ENCODE measurements around the gene NFIB.

DNA sequence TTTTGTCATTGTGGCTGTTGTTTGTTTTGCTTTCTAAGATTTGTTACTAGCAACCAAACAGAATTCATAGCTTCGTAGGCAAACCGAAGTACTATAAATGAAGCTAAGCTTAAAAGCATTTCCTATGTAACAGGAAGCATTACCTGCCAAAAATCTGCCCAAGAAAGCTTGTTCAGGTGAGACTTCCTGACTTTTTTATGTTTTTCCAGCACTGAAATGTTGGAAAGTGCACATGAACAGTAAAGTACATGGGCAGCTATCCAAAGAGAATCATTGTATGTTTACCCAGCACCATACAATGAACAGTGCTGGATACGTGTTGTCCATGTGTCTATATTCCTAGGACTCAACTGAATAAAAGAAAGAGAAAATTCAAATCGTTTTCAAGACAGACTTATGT is 247.1 kb downstream of the NFIB start:
- TF ChIP-seq, protein P1, sequence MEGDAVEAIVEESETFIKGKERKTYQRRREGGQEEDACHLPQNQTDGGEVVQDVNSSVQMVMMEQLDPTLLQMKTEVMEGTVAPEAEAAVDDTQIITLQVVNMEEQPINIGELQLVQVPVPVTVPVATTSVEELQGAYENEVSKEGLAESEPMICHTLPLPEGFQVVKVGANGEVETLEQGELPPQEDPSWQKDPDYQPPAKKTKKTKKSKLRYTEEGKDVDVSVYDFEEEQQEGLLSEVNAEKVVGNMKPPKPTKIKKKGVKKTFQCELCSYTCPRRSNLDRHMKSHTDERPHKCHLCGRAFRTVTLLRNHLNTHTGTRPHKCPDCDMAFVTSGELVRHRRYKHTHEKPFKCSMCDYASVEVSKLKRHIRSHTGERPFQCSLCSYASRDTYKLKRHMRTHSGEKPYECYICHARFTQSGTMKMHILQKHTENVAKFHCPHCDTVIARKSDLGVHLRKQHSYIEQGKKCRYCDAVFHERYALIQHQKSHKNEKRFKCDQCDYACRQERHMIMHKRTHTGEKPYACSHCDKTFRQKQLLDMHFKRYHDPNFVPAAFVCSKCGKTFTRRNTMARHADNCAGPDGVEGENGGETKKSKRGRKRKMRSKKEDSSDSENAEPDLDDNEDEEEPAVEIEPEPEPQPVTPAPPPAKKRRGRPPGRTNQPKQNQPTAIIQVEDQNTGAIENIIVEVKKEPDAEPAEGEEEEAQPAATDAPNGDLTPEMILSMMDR (IDR thresholded peaks at IDR 0.05; ENCODE audit: extremely low read depth in 1 of 2, insufficient read depth in 1 of 2, low read depth in 1 of 2, low read length in 2 of 2): no peak
- TF ChIP-seq POLR2AphosphoS5 (IDR thresholded peaks at IDR 0.05; ENCODE audit: insufficient read depth, low read depth, low read length) (no peak), POLR2A (IDR thresholded peaks at IDR 0.05; ENCODE audit: low read depth, low read length) (no peak), JUN (IDR thresholded peaks at IDR 0.05; ENCODE audit: borderline replicate concordance, insufficient read depth, insufficient read length, low read depth) (no peak), MYC (IDR thresholded peaks at IDR 0.05; ENCODE audit: low read depth, low read length) (no peak), EZH2 (IDR thresholded peaks at IDR 0.05; ENCODE audit: borderline replicate concordance, low read depth, low read length, severe bottlenecking) (no peak), MAX (IDR thresholded peaks at IDR 0.05; ENCODE audit: insufficient read depth, insufficient read length) (no peak)

Measured in endothelial cell of umbilical vein (primary cell).